Upper lobe of left lung (tissue), 6 donors: ENCODE results near the gene STAG1. TPM values are rescaled to one million over a fixed set of nuclear protein-coding genes. Genes with fewer than 3 reads are reported as not detected.

Source experiments
- ATAC-seq, 2 donors: fragments of 200-7000 bp; cut with Tn5 transposase; one replicate each; pipeline ENCODE4 v1.9.1; 2022; ENCODE audit warnings: mild to moderate bottlenecking in 2 of 2, moderate library complexity in 2 of 2; ENCODE audit not compliant: low FRiP score in 2 of 2
- DNase-seq, 2 donors: peaks; one replicate each; pipeline ENCODE4 v3.0.0-alpha.2; 2019 to 2020
- H3K27ac ChIP-seq, 4 donors: fragments of 200-600 bp; sonication (generic); one replicate each; pipeline ENCODE4 v1.5.1; 2016 to 2019
- H3K27me3 ChIP-seq, 4 donors: fragments of 200-600 bp; sonication (generic); one replicate each; pipeline ENCODE4 v1.5.1; 2017 to 2019
- H3K36me3 ChIP-seq, 4 donors: fragments of 200-600 bp; sonication (generic); one replicate each; pipeline ENCODE4 v1.5.1; 2016 to 2019
- H3K4me1 ChIP-seq, 4 donors: fragments of 200-600 bp; sonication (generic); one replicate each; pipeline ENCODE4 v1.5.1; 2018 to 2019
- H3K4me3 ChIP-seq, 4 donors: fragments of 200-600 bp; sonication (generic); one replicate each; pipeline ENCODE4 v1.5.1; 2017 to 2019; ENCODE audit warnings: mild to moderate bottlenecking in 2 of 4, moderate library complexity in 1 of 4
- H3K9me3 ChIP-seq, 4 donors: fragments of 200-600 bp; sonication (generic); one replicate each; pipeline ENCODE4 v1.5.1; 2018 to 2019
- CTCF ChIP-seq, 6 experiments: fragments of 450-650 bp in 4 of 6; fragments of 200-600 bp in 2 of 6; sonication (generic) in 2 of 6; IDR thresholded peaks; one replicate each; pipeline ENCODE4 v1.5.1; 2016 to 2019; ENCODE audit warnings: antibody characterized with exemption in 6 of 6
- EP300 ChIP-seq, 4 donors: sonication (generic); formaldehyde crosslinking; IDR thresholded peaks; one replicate each; pipeline ENCODE4 v1.5.1; 2017; ENCODE audit warnings: antibody characterized with exemption in 4 of 4, control low read depth in 2 of 4
- POLR2A ChIP-seq, 4 donors: fragments of 450-650 bp; IDR thresholded peaks; one replicate each; pipeline ENCODE4 v1.5.1; 2016 to 2017; ENCODE audit warnings: antibody characterized with exemption in 4 of 4, mild to moderate bottlenecking in 2 of 4
- POLR2AphosphoS5 ChIP-seq, 2 donors: sonication (generic); formaldehyde crosslinking; IDR thresholded peaks; one replicate each; pipeline ENCODE4 v1.5.1; 2017; ENCODE audit warnings: antibody characterized with exemption in 2 of 2
- WGBS, 2 donors: methylation state at CpG; one replicate each; pipeline ENCODE4 v1.1.5; 2017 to 2018; 5-methylcytosine and 5-hydroxymethylcytosine counted together
- total RNA-seq, 6 donors: library from RNA; depleted of rRNA in 4 of 6; stranded (reverse); fragments of >200 nt in 4 of 6; gene quantifications; one replicate each; pipeline versions ENCODE4 v1.1.0 to v1.2.1, GENCODE V29; 2016 to 2021
- donor health status: DM: no; HTN: no; CAD: no; lungs with moderate emphysema.
- donor health status: DM: no; HTN: yes; CAD: no; lungs with severe emphysema.

Gene STAG1
- total RNA-seq, 6 donors from 2014 or later = 19.1 to 65.0 (median 34.2) TPM

DNA sequence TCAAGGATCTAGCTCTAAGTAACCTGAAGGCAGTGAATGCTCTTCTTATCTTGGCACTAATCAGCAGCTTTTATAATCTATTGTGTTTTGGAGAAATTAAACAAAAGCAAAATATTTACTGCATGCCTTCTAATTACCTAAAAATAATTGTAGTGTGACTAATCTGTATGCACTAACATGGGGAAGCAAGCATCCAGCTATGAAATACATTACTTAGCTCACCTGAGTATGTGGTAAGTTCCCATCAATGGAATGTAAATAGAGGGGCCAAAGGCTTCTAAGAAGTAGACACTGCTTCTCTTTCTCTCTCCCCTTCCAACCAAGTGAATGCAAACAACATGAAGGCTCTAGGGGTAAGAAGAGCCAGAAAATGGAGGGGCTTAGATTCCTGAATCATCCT is 165.6 kb downstream of the STAG1 start:
- Histone ChIP-seq H3K27ac (no peak overlapping the region), H3K27me3 (no peaks in the 10 kb centered on the region), H3K4me1 (no peaks in the 10 kb centered on the region), H3K36me3 (peaks cover 0 to 3% (median 0%) of the 10 kb centered on the region in 4 donors), H3K4me3 (no peak overlapping the region), H3K9me3 (no peaks in the 10 kb centered on the region)
- DNase-seq = no peak
- ATAC-seq = no peak
- no peak for TF ChIP-seq EP300 (IDR thresholded peaks at IDR 0.05)
- no peak for TF ChIP-seq POLR2AphosphoS5 (IDR thresholded peaks at IDR 0.05)
- no peak for TF ChIP-seq POLR2A (IDR thresholded peaks at IDR 0.05)
- TF ChIP-seq CTCF (IDR thresholded peaks at IDR 0.05) = no peak

GRCh38 chr3:136584728-136585127 is 167.4 kb downstream of the STAG1 start:
- no peaks in the 10 kb centered on the region for H3K9me3 ChIP-seq
- DNase-seq (no peak), ATAC-seq (no peak)
- H3K36me3 ChIP-seq = peaks cover 0 to 3% (median 0%) of the 10 kb centered on the region in 4 donors
- no peak overlapping the region for H3K27ac ChIP-seq
- H3K4me1 ChIP-seq = no peaks in the 10 kb centered on the region
- no peaks in the 10 kb centered on the region for H3K27me3 ChIP-seq
- TF ChIP-seq CTCF (IDR thresholded peaks at IDR 0.05) (no peak), POLR2A (IDR thresholded peaks at IDR 0.05) (no peak), EP300 (IDR thresholded peaks at IDR 0.05) (no peak), POLR2AphosphoS5 (IDR thresholded peaks at IDR 0.05) (no peak)
- no peak overlapping the region for H3K4me3 ChIP-seq

- no peak overlapping the region for H3K27ac ChIP-seq
- DNase-seq = no peak
- TF ChIP-seq EP300 (IDR thresholded peaks at IDR 0.05) = no peak
- no peak for TF ChIP-seq POLR2AphosphoS5 (IDR thresholded peaks at IDR 0.05)
- TF ChIP-seq CTCF (IDR thresholded peaks at IDR 0.05) = no peak
- TF ChIP-seq POLR2A (IDR thresholded peaks at IDR 0.05) = no peak
- no peak overlapping the region for H3K4me3 ChIP-seq
- 91 to 96% methylated on average over 2 of the region's 2 CpGs for WGBS, 2 donors
- H3K27me3 ChIP-seq = no peaks in the 10 kb centered on the region
- no peak for ATAC-seq
- peaks cover 0 to 3% (median 0%) of the 10 kb centered on the region in 4 donors for H3K36me3 ChIP-seq
- H3K9me3 ChIP-seq = no peaks in the 10 kb centered on the region
- no peaks in the 10 kb centered on the region for H3K4me1 ChIP-seq
Measured at GRCh38 chr3:136583823-136584222, 168.4 kb downstream of the STAG1 start.

DNA sequence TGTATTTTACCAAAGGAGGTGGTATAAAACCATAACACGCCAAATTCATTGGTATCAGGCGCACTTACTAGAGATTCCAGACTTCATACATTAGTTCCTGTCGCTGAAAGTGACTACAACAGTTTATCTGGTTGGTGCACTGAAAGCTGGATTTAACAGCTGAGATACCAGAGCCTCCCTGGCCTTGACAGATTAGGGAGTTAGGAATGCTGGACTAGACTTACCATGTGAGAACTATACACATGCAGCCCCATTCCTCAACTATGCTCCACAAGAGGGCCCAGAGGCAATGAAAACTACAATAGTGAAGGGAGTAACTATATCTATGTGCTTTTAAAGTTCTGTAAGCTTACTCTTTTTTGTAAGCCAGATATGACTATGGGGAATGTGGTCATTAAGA is 174.4 kb downstream of the STAG1 start:
- Histone ChIP-seq H3K36me3 (peaks cover 0 to 2% (median 0%) of the 10 kb centered on the region in 4 donors), H3K27me3 (no peaks in the 10 kb centered on the region), H3K4me1 (no peaks in the 10 kb centered on the region), H3K9me3 (no peaks in the 10 kb centered on the region), H3K27ac (no peak overlapping the region), H3K4me3 (no peak overlapping the region)
- 95 to 98% methylated on average over 3 of the region's 3 CpGs for WGBS, 2 donors
- TF ChIP-seq POLR2A (IDR thresholded peaks at IDR 0.05) (no peak), CTCF (IDR thresholded peaks at IDR 0.05) (no peak)
- ATAC-seq (no peak), DNase-seq (no peak)

GRCh38 chr3:136576279-136577009 is 175.7 kb downstream of the STAG1 start:
- no peak for DNase-seq
- H3K4me3 ChIP-seq = no peak overlapping the region
- 76 to 80% methylated on average over 6 of the region's 6 CpGs for WGBS, 2 donors
- ATAC-seq = no peak
- no peaks in the 10 kb centered on the region for H3K4me1 ChIP-seq
- H3K27ac ChIP-seq = no peak overlapping the region
- TF ChIP-seq POLR2AphosphoS5 (IDR thresholded peaks at IDR 0.05) (no peak), CTCF (IDR thresholded peaks at IDR 0.05) (no peak), EP300 (IDR thresholded peaks at IDR 0.05) (no peak), POLR2A (IDR thresholded peaks at IDR 0.05) (no peak)
- peaks cover 0 to 2% (median 0%) of the 10 kb centered on the region in 4 donors for H3K36me3 ChIP-seq
- H3K9me3 ChIP-seq = no peaks in the 10 kb centered on the region
- no peaks in the 10 kb centered on the region for H3K27me3 ChIP-seq
